ENCODE data around the gene TAX1BP3. TPM values are rescaled to one million over a fixed set of nuclear protein-coding genes. Genes with fewer than 3 reads are reported as not detected.

TAX1BP3 gene
- total and polyA plus RNA-seq, 9 of the 15 experiments (the other 6 are each of a cell fraction or from before 2014, with no cell fraction given): 0.99 to 14.5 (median 6.2) TPM

DNA sequence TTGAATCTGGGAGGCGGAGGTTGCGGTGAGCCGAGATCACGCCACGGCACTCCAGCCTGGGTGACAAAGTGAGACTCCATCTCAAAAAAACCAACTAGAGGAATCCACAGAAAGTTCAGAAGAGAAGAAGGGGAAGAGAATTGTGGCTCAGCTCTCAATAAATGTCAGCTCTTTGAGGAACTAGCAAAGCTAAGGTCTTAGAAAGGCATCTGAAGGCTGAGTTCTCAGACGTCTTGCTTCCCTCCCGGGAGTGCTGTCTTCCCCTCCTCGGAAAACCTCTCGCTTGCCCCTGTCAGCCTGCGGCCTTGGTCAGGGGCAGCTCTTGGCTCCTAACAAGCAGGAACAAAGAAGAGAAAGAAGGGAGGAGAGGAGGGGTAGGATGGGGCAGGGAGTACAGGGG is 37.6 kb downstream of the TAX1BP3 start:
- no peak overlapping the region for H3K9ac ChIP-seq (ENCODE audit: insufficient read depth in 1 of 2, low read depth in 2 of 2, low read length in 2 of 2)
- peaks cover 27% of the 10 kb centered on the region; the same call in 2 of the 3 replicates for H3K36me3 ChIP-seq (ENCODE audit: control insufficient read depth, insufficient read depth, low read length)
- 78% methylated on average over 4 of the region's 10 CpGs for WGBS (ENCODE audit: insufficient coverage, low coverage, missing lambda C conversion rate)
- DNase-seq (ENCODE audit: extremely low read depth in 1 of 4, low spot score in 3 of 4) (no peak), FAIRE-seq (no peak), ATAC-seq (no peak)
- in situ Hi-C loops (cut with MboI): no loop called here
- peaks cover 13% of the 10 kb centered on the region for H3K79me2 ChIP-seq (ENCODE audit: control insufficient read depth, insufficient read depth, low read length)
- intact Hi-C loops (cut with micrococcal nuclease): no loop called here
- no peaks in the 10 kb centered on the region for H3K9me1 ChIP-seq (ENCODE audit: control insufficient read depth, insufficient read depth, low read length)
- no peaks in the 10 kb centered on the region for H4K20me1 ChIP-seq (replicated peaks; ENCODE audit: control insufficient read depth, insufficient read depth, low read length)
- no peak overlapping the region for H3K4me3 ChIP-seq
- no peaks in the 10 kb centered on the region for H3K9me3 ChIP-seq (replicated peaks; ENCODE audit: control insufficient read depth, insufficient read depth, low read depth, low read length)
- no peaks in the 10 kb centered on the region for H3K27me3 ChIP-seq (ENCODE audit: control insufficient read depth in 2 of 2, insufficient read depth in 2 of 2, low read length in 2 of 2)
- no peak overlapping the region for H2AFZ ChIP-seq (ENCODE audit: low read depth, low read length)
- no peak overlapping the region for H3K4me2 ChIP-seq (ENCODE audit: insufficient read depth, low read length)
- H3K27ac ChIP-seq (ENCODE audit: extremely low read depth, low read depth, low read length): no peak overlapping the region
- no TSS peak for BruUV-seq (replicated peaks)
- POLR2A ChIA-PET: interaction anchor here (1.0 kb wide), 1 partner anchor 25 kb away, joined by 3 read pairs; no protein-coding TSS in a partner anchor
- peaks cover 0 to 6% of the 10 kb centered on the region in 2 experiments; a peak in 3 of 5 replicates for H3K4me1 ChIP-seq (replicated peaks in 1 of 2; ENCODE audit: control insufficient read depth in 2 of 2, insufficient read depth in 2 of 2, low read length in 2 of 2)
- CTCF ChIA-PET (ENCODE audit: low intra/inter-chr PET ratio): no interaction called here
- TF ChIP-seq ZNF764 (CRISPR knock-in tag; IDR thresholded peaks at IDR 0.05; ENCODE audit: low read depth) (no peak), NCOA6 (IDR thresholded peaks at IDR 0.05) (no peak), YY1 (IDR thresholded peaks at IDR 0.05; ENCODE audit: borderline replicate concordance in 1 of 3, control insufficient read depth in 1 of 3, extremely low read depth in 1 of 3, insufficient read depth in 3 of 3, insufficient read length in 1 of 3, insufficient replicate concordance in 2 of 3, low read depth in 1 of 3, low read length in 2 of 3) (no peak), ZNF695 (CRISPR knock-in tag; IDR thresholded peaks at IDR 0.05) (no peak), RBM17 (IDR thresholded peaks at IDR 0.05; ENCODE audit: borderline replicate concordance, low read depth, low read length) (no peak), HNRNPLL (IDR thresholded peaks at IDR 0.05; ENCODE audit: low read depth, low read length, poor library complexity, severe bottlenecking) (no peak), TFE3 (CRISPR knock-in tag; IDR thresholded peaks at IDR 0.05) (no peak), NR3C1 (CRISPR knock-in tag; IDR thresholded peaks at IDR 0.05) (no peak), RBM39 (optimal IDR thresholded peaks at IDR 0.05; ENCODE audit: low read depth, low read length) (no peak), ZBTB2 (IDR thresholded peaks at IDR 0.05) (no peak), PKNOX1 (IDR thresholded peaks at IDR 0.05) (no peak), THAP7 (CRISPR knock-in tag; IDR thresholded peaks at IDR 0.05) (no peak), GABPB2 (CRISPR knock-in tag; conservative IDR thresholded peaks at IDR 0.05) (no peak), ZNF79 (CRISPR knock-in tag; IDR thresholded peaks at IDR 0.05; ENCODE audit: low read depth) (no peak), ZFX (CRISPR knock-in tag; IDR thresholded peaks at IDR 0.05) (no peak), ZBTB34 (CRISPR knock-in tag; IDR thresholded peaks at IDR 0.05) (no peak)

Measured in K562 (cell line).